HEK293 (cell line): ENCODE data around the gene LILRA2.

Experiments
- CTCF ChIA-PET: fragments of 350-600 bp; formaldehyde crosslinking; extraction: SDS; loops from one replicate; lab custom pipeline; 2021; ENCODE audit warnings: antibody characterized with exemption; lab: Yijun Ruan, JAX
- POLR2A ChIA-PET: fragments of 300-600 bp; formaldehyde crosslinking; extraction: SDS; loops from one replicate; lab custom pipeline; 2020; ENCODE audit warnings: antibody characterized with exemption, inconsistent platforms; lab: Yijun Ruan, JAX
- H3K27ac ChIP-seq: fragments of 200-500 bp; sonication (Bioruptor generic); 2 replicates; pipeline ENCODE4 v1.5.1; 2014; ENCODE audit warnings: low read depth, low read length, control low read depth, inconsistent platforms; ENCODE audit errors: extremely low read depth
- H3K36me3 ChIP-seq, 2 experiments: fragments of 200-500 bp in 1 of 2; sonication (Bioruptor generic) in 1 of 2; 1 replicate in 1 of 2; 2 replicates in 1 of 2; pipeline ENCODE4 v1.5.1; 2014 to 2017; ENCODE audit warnings: inconsistent platforms in 2 of 2, low read length in 2 of 2; ENCODE audit not compliant: control insufficient read depth in 2 of 2, insufficient read depth in 1 of 2
- H3K4me1 ChIP-seq: fragments of 200-500 bp; sonication (Bioruptor generic); 2 replicates; pipeline ENCODE4 v1.5.1; 2014; ENCODE audit warnings: mild to moderate bottlenecking, low read length, inconsistent platforms; ENCODE audit not compliant: control insufficient read depth, insufficient read depth
- H3K4me3 ChIP-seq: 2 replicates; pipeline ENCODE4 v1.5.1; 2011; ENCODE audit warnings: low read depth, mild to moderate bottlenecking, control low read depth, low read length, moderate library complexity
- H3K9me3 ChIP-seq: fragments of 200-500 bp; sonication (Bioruptor generic); 2 replicates; pipeline ENCODE4 v1.5.1; 2014; ENCODE audit warnings: low read depth, low read length, inconsistent platforms; ENCODE audit not compliant: control insufficient read depth, insufficient read depth
- PRDM1 ChIP-seq: fragments of 450-650 bp; formaldehyde crosslinking; IDR thresholded peaks from 2 replicates; pipeline ENCODE4; 2016; ENCODE audit warnings: missing biosample characterization, missing genetic modification characterization
- SALL2 ChIP-seq: fragments of 450-650 bp; formaldehyde crosslinking; IDR thresholded peaks from 2 replicates; pipeline ENCODE4 v1.5.0; 2017; ENCODE audit warnings: missing biosample characterization, mild to moderate bottlenecking, missing genetic modification characterization, borderline replicate concordance
- SCRT1 ChIP-seq: fragments of 450-650 bp; formaldehyde crosslinking; IDR thresholded peaks from 2 replicates; pipeline ENCODE4 v1.5.1; 2016; ENCODE audit warnings: missing biosample characterization, missing genetic modification characterization, borderline replicate concordance
- ZBTB21 ChIP-seq: fragments of 450-650 bp; formaldehyde crosslinking; IDR thresholded peaks from 2 replicates; pipeline ENCODE4 v1.5.1; 2017; ENCODE audit warnings: missing biosample characterization, missing genetic modification characterization
- ZBTB26 ChIP-seq: fragments of 450-650 bp; formaldehyde crosslinking; optimal IDR thresholded peaks from 2 replicates; pipeline ENCODE3; 2016; ENCODE audit warnings: missing biosample characterization, mild to moderate bottlenecking, missing genetic modification characterization
- ZFP69B ChIP-seq: fragments of 450-650 bp; formaldehyde crosslinking; IDR thresholded peaks from 2 replicates; pipeline ENCODE4 v1.5.1; 2016; ENCODE audit warnings: missing biosample characterization, missing genetic modification characterization
- ZNF121 ChIP-seq: fragments of 450-650 bp; formaldehyde crosslinking; IDR thresholded peaks from 2 replicates; pipeline ENCODE4 v1.5.1; 2016; ENCODE audit warnings: missing biosample characterization, missing genetic modification characterization
- ZNF24 ChIP-seq: fragments of 450-650 bp; formaldehyde crosslinking; IDR thresholded peaks from 2 replicates; pipeline ENCODE4 v1.5.1; 2016; ENCODE audit warnings: missing biosample characterization, missing genetic modification characterization
- ZNF302 ChIP-seq: fragments of 450-650 bp; formaldehyde crosslinking; IDR thresholded peaks from 2 replicates; pipeline ENCODE4 v1.5.1; 2016; ENCODE audit warnings: missing biosample characterization, missing genetic modification characterization, low read depth
- ZNF366 ChIP-seq: fragments of 450-650 bp; formaldehyde crosslinking; conservative IDR thresholded peaks from 2 replicates; pipeline ENCODE4 v1.5.1; 2016; ENCODE audit warnings: missing biosample characterization, missing genetic modification characterization
- ZNF513 ChIP-seq: fragments of 450-650 bp; IDR thresholded peaks from 2 replicates; pipeline ENCODE4 v1.5.1; 2018; ENCODE audit warnings: missing biosample characterization, missing genetic modification characterization
- ZNF514 ChIP-seq: fragments of 450-650 bp; formaldehyde crosslinking; IDR thresholded peaks from 2 replicates; pipeline ENCODE4 v1.5.1; 2016; ENCODE audit warnings: missing biosample characterization, missing genetic modification characterization
- ZNF530 ChIP-seq: fragments of 450-650 bp; formaldehyde crosslinking; IDR thresholded peaks from 2 replicates; pipeline ENCODE4 v1.5.1; 2016; ENCODE audit warnings: low read depth, missing biosample characterization, missing genetic modification characterization
- ZNF670 ChIP-seq: fragments of 450-650 bp; formaldehyde crosslinking; IDR thresholded peaks from 2 replicates; pipeline ENCODE4 v1.5.1; 2016; ENCODE audit warnings: missing biosample characterization, missing genetic modification characterization, low read depth
- TF ChIP-seq, protein P1 (sequence below): fragments of 450-650 bp; formaldehyde crosslinking; IDR thresholded peaks from 2 replicates; pipeline ENCODE4 v1.5.1; 2017; ENCODE audit warnings: missing biosample characterization, missing genetic modification characterization
- TF ChIP-seq, protein P2 (sequence below): fragments of 450-650 bp; formaldehyde crosslinking; IDR thresholded peaks from 2 replicates; pipeline ENCODE4 v1.5.1; 2016; ENCODE audit warnings: missing biosample characterization, missing genetic modification characterization, borderline replicate concordance
- TF ChIP-seq, protein P3 (sequence below): fragments of 450-650 bp; formaldehyde crosslinking; IDR thresholded peaks from 2 replicates; pipeline ENCODE4; 2016; ENCODE audit warnings: missing biosample characterization, missing genetic modification characterization
- TF ChIP-seq, protein P4 (sequence below): fragments of 450-650 bp; formaldehyde crosslinking; conservative IDR thresholded peaks from 2 replicates; pipeline ENCODE4 v1.5.1; 2016; ENCODE audit warnings: low read depth, missing biosample characterization, missing genetic modification characterization
- TF ChIP-seq, protein P5 (sequence below): fragments of 450-650 bp; IDR thresholded peaks from 2 replicates; pipeline ENCODE4 v1.5.1; 2018; ENCODE audit warnings: missing biosample characterization, mild to moderate bottlenecking, missing genetic modification characterization

Gene LILRA2

DNA sequence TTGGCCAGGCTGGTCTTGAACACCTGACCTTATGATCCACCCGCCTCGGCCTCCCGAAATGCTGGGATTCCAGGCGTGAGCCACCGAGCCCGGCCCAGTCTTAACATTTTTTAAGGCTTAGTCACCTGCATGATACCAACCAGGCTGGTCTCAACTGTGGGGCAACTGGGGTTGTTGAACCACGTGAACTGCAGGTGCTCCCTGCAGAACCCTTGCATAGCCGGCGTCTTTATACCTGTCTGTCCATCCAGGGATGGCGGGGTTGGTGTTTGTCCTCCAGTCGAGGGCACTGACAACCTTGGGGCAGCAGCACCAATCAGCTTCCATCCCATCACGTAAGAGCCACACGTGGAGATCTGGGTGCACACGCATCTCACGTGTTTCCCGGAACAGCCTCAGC is 24.8 kb upstream of the LILRA2 start:
- TF ChIP-seq ZNF24, result no peak
- TF ChIP-seq ZBTB21, result no peak
- no peak for TF ChIP-seq ZBTB26 (tag by site-specific recombination)
- no peak for TF ChIP-seq ZNF670 (tag by site-specific recombination)
- TF ChIP-seq SCRT1 (tag by site-specific recombination), result no peak
- no peak for TF ChIP-seq SALL2 (tag by site-specific recombination)
- no peak for TF ChIP-seq ZNF513 (tag by site-specific recombination)
- ChIA-PET POLR2A (no interaction called here), CTCF (interaction anchor here (0.6 kb wide), 1 partner anchor 16 kb away, joined by 3 read pairs; no protein-coding TSS in a partner anchor)
- no peaks in the 10 kb centered on the region for H3K9me3 ChIP-seq
- H3K4me3 ChIP-seq, result no peak overlapping the region
- H3K4me1 ChIP-seq, result no peaks in the 10 kb centered on the region
- H3K27ac ChIP-seq, result no peak overlapping the region
- H3K36me3 ChIP-seq, result no peaks in the 10 kb centered on the region

GRCh38 chr19:54549224-54549623 is 24.4 kb upstream of the LILRA2 start:
- CTCF ChIA-PET, result no interaction called here
- no peak overlapping the region for H3K4me3 ChIP-seq
- no peaks in the 10 kb centered on the region for H3K36me3 ChIP-seq
- POLR2A ChIA-PET, result no interaction called here
- no peaks in the 10 kb centered on the region for H3K9me3 ChIP-seq
- H3K4me1 ChIP-seq, result no peaks in the 10 kb centered on the region
- H3K27ac ChIP-seq, result no peak overlapping the region
- TF ChIP-seq ZNF121 (no peak), ZNF530 (tag by site-specific recombination) (no peak), SALL2 (tag by site-specific recombination) (no peak), ZNF514 (tag by site-specific recombination) (no peak), ZNF302 (no peak), PRDM1 (no peak), ZNF366 (no peak), ZFP69B (tag by site-specific recombination) (no peak), ZNF513 (tag by site-specific recombination) (no peak)
- TF ChIP-seq, protein P1, sequence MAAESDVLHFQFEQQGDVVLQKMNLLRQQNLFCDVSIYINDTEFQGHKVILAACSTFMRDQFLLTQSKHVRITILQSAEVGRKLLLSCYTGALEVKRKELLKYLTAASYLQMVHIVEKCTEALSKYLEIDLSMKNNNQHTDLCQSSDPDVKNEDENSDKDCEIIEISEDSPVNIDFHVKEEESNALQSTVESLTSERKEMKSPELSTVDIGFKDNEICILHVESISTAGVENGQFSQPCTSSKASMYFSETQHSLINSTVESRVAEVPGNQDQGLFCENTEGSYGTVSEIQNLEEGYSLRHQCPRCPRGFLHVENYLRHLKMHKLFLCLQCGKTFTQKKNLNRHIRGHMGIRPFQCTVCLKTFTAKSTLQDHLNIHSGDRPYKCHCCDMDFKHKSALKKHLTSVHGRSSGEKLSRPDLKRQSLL, result no peak
- TF ChIP-seq, protein P2, sequence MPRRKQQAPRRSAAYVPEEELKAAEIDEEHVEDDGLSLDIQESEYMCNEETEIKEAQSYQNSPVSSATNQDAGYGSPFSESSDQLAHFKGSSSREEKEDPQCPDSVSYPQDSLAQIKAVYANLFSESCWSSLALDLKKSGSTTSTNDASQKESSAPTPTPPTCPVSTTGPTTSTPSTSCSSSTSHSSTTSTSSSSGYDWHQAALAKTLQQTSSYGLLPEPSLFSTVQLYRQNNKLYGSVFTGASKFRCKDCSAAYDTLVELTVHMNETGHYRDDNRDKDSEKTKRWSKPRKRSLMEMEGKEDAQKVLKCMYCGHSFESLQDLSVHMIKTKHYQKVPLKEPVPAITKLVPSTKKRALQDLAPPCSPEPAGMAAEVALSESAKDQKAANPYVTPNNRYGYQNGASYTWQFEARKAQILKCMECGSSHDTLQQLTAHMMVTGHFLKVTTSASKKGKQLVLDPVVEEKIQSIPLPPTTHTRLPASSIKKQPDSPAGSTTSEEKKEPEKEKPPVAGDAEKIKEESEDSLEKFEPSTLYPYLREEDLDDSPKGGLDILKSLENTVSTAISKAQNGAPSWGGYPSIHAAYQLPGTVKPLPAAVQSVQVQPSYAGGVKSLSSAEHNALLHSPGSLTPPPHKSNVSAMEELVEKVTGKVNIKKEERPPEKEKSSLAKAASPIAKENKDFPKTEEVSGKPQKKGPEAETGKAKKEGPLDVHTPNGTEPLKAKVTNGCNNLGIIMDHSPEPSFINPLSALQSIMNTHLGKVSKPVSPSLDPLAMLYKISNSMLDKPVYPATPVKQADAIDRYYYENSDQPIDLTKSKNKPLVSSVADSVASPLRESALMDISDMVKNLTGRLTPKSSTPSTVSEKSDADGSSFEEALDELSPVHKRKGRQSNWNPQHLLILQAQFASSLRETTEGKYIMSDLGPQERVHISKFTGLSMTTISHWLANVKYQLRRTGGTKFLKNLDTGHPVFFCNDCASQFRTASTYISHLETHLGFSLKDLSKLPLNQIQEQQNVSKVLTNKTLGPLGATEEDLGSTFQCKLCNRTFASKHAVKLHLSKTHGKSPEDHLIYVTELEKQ (tag by site-specific recombination), result no peak
- TF ChIP-seq, protein P3, sequence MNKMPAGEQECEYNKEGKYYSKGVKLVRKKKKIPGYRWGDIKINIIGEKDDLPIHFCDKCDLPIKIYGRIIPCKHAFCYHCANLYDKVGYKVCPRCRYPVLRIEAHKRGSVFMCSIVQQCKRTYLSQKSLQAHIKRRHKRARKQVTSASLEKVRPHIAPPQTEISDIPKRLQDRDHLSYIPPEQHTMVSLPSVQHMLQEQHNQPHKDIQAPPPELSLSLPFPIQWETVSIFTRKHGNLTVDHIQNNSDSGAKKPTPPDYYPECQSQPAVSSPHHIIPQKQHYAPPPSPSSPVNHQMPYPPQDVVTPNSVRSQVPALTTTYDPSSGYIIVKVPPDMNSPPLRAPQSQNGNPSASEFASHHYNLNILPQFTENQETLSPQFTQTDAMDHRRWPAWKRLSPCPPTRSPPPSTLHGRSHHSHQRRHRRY (tag by site-specific recombination), result no peak
- TF ChIP-seq, protein P4, sequence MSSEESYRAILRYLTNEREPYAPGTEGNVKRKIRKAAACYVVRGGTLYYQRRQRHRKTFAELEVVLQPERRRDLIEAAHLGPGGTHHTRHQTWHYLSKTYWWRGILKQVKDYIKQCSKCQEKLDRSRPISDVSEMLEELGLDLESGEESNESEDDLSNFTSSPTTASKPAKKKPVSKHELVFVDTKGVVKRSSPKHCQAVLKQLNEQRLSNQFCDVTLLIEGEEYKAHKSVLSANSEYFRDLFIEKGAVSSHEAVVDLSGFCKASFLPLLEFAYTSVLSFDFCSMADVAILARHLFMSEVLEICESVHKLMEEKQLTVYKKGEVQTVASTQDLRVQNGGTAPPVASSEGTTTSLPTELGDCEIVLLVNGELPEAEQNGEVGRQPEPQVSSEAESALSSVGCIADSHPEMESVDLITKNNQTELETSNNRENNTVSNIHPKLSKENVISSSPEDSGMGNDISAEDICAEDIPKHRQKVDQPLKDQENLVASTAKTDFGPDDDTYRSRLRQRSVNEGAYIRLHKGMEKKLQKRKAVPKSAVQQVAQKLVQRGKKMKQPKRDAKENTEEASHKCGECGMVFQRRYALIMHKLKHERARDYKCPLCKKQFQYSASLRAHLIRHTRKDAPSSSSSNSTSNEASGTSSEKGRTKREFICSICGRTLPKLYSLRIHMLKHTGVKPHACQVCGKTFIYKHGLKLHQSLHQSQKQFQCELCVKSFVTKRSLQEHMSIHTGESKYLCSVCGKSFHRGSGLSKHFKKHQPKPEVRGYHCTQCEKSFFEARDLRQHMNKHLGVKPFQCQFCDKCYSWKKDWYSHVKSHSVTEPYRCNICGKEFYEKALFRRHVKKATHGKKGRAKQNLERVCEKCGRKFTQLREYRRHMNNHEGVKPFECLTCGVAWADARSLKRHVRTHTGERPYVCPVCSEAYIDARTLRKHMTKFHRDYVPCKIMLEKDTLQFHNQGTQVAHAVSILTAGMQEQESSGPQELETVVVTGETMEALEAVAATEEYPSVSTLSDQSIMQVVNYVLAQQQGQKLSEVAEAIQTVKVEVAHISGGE, result no peak
- TF ChIP-seq, protein P5, sequence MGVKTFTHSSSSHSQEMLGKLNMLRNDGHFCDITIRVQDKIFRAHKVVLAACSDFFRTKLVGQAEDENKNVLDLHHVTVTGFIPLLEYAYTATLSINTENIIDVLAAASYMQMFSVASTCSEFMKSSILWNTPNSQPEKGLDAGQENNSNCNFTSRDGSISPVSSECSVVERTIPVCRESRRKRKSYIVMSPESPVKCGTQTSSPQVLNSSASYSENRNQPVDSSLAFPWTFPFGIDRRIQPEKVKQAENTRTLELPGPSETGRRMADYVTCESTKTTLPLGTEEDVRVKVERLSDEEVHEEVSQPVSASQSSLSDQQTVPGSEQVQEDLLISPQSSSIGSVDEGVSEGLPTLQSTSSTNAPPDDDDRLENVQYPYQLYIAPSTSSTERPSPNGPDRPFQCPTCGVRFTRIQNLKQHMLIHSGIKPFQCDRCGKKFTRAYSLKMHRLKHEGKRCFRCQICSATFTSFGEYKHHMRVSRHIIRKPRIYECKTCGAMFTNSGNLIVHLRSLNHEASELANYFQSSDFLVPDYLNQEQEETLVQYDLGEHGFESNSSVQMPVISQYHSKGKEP (tag by site-specific recombination), result no peak
